GM19023 (cell line): ENCODE measurements around the gene SLC36A1.

Experiments used
- ATAC-seq: cut with Tn5 transposase; IDR thresholded peaks from one replicate; pipeline ENCODE4 v1.9.1; 2021; ENCODE audit warnings: mild to moderate bottlenecking, moderate library complexity; ENCODE audit not compliant: unreplicated experiment

The SLC36A1 gene

DNA sequence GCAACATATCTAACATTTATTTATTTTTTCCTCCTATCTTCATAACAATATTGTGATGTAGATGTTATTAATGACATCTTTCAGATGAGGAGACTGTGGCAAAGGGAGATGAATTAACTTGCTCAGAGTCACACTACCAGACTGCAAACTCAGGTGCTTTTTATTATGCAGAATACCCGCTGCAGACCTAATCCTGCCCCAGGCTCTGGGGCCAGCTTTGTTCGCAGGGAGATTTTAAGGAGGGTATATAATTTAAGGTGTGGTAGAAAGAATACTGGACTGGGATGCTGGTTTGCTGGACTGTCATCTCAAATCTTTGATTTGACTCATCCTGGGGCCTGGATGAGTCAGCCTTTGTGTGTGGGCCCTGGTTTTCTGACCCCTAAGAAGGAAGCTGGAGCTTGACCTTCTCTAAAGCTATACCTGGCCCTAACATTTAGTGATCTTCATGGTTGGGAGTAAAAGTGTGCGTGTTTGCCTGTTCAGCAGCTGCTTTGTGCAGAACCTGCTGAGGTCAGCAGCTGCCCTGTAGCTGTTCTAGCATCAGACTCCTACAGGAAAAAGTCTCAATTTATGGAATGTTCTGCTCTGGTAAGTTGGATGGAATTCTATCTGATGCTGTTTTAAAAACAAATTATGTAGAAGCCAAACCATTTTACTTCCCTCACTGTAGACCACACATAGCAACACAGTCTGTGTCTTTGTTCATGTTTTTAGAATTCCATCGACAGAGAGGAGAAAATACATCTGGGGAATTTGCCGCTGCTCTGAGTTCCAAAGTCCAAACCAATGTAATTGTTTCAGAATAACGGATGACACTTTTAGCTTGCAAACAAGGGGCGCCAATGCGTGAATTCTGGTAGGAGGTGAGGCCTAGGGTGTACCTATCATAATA, 4.5 kb downstream of the SLC36A1 start:
- peak; percentile 71 for ATAC-seq

DNA sequence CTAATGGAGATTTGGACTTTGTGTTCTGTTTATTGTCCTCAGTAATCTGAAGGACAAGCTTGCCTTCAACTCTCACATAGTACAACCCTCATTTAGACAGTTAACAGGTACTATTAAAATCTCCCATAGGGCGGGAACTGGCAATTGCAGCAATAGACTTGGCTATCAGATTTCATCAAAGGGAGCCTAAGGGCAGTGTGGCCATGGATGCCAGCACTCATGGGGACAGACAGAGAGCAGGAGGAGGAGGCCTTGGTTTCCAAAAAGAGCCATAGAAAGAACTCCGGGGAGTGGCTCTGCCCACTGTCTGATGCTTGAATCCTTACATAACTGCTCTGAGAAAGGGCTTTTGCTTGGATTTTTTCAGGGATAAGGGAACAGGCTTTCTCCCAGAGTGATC, 6.8 kb downstream of the SLC36A1 start:
- no peak for ATAC-seq

DNA sequence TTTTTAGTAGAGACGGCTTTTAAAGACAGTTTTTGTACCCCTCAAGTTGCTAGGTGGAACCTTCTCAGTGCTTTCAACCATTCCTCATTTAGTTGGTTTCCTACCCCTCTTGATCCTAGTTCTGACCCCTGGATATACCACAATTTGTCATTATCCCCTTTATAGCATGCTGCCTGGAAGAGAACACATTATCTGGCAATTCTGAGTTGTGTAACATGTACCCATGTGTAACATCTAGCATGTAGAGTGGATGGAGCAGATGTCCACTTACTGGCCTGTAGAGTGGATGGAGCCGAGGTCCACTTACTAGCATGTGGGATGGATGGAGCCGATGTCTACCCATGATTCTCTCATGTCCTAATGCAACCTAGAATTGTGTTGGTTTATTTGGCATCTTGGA, 7.5 kb downstream of the SLC36A1 start:
- ATAC-seq, result no peak

GRCh38 chr5:151456321-151456940, 9.0 kb downstream of the SLC36A1 start:
- ATAC-seq, result no peak

DNA sequence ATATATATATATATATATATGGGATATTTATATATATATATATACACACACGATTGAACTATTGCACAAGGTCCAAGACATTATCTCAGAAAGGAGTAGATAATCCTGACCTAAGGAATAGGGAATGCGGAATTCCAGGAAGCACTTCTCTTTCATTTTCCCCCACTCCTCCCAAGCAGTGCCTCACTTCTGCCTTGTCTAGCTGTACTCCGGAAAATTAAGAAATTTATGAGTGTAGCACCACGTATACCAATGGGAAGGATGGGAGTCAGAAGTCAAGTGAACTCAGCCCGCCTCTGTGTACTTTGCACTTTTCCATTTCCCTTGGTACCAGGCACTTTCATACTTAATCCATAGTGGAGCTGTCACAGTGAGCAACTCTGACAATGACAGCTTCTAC, 10.9 kb downstream of the SLC36A1 start:
- no peak for ATAC-seq

DNA sequence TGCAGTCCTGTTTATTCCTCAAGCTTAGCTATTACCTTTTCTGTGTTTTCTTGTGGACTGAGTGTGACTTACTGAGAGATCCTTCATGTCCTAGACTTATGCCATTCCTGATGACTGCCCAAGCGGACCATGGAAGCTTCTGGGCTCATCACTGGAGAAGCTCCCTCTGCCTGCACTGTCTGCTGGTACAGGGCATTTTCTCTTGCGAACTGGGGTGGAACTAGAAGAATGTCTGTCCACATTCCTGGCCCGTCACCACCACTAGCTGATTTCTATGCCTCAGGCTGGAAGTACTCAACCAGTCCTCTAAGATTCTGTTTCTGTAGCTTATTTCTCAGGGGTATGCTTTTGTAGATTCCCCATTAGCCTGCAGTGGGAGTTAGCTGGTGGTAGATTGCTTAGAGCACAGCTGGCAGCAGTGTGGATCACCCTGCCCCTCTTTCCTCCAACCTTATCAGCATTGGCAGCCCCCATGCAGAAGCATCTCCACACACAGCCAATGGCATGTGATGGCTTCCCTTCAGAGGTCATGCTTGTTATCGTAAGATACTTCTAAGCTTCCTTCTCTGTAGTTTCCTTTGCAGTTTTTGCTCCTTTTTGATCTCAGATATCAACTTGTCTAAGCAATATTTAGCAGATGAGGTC, 12.4 kb downstream of the SLC36A1 start:
- no peak for ATAC-seq

DNA sequence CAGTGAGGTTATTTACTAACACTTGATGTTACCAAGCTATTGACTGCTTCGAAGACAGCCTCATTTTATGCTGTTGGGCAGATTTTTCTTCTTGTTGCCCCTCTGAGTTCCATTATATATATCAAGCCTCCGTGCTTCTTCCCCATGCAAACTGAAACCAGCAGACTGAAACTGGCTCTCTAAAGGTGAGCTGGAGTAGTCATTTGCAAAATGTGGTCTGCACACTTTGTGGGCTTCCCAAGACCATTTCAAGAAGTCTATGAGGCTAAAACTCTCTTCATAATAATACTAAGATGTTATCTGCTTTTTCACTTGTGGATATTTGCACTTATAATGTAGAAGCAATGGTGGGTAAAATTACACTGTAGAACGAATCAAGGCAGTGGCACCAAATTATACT, 13.9 kb downstream of the SLC36A1 start:
- peak; percentile 93 for ATAC-seq

- no peak for ATAC-seq
Measured at GRCh38 chr5:151463137-151464029, 16.0 kb downstream of the SLC36A1 start.

DNA sequence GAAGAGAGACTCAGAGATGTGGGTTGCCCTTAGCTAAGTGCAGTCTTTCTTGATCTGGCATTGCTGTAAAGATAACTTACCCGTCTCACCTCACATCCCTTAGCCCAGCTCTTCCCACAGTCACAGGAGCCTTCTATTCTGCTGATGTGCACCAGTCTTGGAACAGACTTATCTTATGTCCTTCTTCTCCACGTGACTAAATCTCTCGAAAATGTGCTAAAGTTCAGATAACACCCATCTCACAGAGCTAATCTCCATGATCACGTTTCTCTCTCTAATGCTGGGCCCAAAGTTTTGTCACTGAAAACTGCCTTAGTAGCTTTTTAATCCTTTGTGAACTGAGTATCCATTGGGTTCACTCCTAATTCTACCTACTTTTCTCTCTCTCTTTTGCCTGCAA, 16.7 kb downstream of the SLC36A1 start:
- no peak for ATAC-seq

DNA sequence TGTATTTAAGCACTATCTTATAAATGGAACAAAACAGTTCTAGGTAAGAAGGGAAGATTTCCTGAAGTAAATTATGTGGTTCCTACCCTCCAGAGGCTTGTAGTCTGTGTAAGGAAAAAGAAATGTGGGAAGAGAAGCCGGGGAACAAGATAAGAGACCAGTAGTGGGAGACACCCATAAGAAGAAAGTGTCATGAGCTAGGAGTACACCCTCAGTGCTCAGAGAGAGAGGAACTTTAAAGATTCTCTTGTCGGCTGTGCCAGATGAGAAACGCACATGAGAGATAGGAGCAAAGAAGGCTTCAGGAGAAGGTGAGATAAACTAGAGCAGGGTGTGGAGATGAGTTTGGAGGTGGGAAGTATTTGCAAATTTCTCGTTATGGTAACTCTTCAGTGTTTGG, 18.1 kb downstream of the SLC36A1 start:
- no peak for ATAC-seq

GRCh38 chr5:151467576-151467975, 20.2 kb downstream of the SLC36A1 start:
- ATAC-seq, result no peak

- ATAC-seq, result no peak
Measured at GRCh38 chr5:151469386-151469785, 22.0 kb downstream of the SLC36A1 start.

DNA sequence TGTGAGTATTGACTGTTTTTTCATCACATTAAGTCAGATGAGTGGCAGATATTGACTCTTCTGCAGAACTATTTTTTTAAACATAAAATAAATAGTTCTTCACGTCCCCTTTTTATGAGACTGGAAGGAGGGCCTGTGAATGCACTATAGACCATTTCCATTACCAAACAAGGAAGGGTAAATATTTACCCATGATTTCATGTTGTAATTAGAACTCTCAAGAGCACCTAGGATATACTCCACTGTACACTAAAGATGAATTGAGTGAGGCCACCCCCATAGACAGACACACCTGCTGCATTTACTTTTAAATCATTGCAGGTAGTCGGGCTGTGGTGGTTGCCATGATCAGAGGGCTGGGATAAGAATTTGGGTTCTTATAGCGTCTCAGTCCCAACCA, 22.6 kb downstream of the SLC36A1 start:
- ATAC-seq, result no peak

- no peak for ATAC-seq
Measured at GRCh38 chr5:151470439-151470838, 23.0 kb downstream of the SLC36A1 start.

DNA sequence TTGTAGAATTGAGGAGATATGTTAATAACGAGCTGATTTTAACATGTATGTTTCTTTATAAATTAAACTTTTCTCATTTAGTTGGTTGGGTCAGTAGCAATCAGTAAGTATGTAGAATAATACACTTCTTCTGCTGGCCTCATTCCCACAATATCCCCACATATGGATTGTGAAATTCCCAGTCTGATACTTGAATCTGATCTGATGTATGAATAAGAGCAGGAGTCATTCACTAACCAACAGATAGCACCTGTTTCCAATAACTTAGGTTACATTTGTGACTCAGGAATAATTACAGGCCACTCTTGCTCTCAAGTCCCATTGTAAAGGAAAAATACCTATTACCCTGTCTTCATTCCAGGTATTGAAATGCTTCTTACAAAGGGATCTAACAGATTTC, 23.9 kb downstream of the SLC36A1 start:
- no peak for ATAC-seq

DNA sequence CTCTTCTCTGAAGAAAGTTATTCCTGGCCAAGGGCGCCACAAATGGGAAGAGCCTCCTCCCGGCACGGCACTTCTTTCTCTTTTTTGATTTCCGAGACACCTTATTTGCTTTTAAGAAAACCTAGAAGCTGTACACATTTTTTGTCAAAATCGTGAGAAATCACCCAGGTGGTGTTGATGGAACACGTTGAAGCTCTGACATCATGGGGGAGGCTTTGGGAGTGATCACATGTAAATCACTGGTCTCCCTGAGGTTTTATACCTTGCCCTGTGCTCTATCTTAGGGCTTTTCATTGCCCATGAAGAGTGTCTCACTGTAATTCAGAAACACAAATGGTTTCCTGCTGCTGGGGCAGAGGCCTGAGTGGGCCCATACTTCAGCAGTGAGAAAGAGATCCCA, 27.4 kb downstream of the SLC36A1 start:
- ATAC-seq, result no peak

DNA sequence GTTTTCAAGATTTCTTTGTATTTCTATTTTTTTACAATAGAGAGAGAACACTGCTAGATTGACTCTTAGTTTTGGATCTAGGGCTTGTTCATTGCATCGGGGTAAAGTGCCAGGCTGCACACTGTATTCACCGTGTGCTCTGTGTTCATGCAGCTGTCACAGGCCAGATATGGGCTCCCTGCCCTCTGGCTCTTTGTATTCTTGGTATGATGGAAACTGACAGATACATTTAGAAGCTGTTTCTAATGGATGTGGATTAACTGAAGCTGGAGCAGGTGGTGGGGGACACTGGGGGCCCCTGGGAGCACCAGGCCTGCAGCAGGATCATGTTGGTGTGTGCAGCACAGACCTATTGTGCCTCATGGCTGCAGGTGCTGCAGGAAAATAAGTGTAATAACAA, 28.0 kb downstream of the SLC36A1 start:
- no peak for ATAC-seq

GRCh38 chr5:151476016-151476415, 28.6 kb downstream of the SLC36A1 start:
- ATAC-seq, result no peak

DNA sequence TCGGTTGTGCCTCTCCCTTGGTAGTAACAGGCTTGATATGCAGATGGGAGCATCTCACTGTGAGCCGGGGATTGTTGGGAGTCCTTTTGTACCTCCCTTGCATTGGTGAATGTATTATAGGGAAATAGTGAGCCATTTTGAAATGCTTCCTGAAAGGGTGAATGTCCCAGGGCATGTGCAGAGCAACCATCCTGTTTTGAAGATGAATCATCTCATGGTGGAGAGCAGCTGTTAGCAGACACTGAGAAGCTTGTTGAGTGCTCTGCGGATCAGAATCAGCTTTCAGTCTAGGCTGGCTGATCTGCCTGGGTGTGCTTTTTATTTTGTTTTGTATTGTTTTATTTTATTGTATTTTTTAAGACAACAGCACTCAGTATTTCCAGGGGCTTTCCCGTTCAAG, 29.7 kb downstream of the SLC36A1 start:
- ATAC-seq, result no peak

- ATAC-seq, result no peak
Measured at GRCh38 chr5:151480384-151481293, 33.2 kb downstream of the SLC36A1 start.
